HG02642 (cell line): Measurements from ENCODE around the gene PHACTR1.
"Not testable (repeated sequence)": the region's sequence is repeated elsewhere in the genome, so short reads cannot be mapped to it uniquely, and the experiment has no call there.

Experiments
- ATAC-seq: cut with Tn5 transposase; IDR thresholded peaks from one replicate; pipeline ENCODE4 v1.9.1; 2021; ENCODE audit warnings: mild to moderate bottlenecking; ENCODE audit not compliant: unreplicated experiment, poor library complexity

PHACTR1 gene

GRCh38 chr6:13125841-13126240, 409.3 kb downstream of the PHACTR1 start:
- ATAC-seq = no peak

GRCh38 chr6:13131935-13132661, 415.5 kb downstream of the PHACTR1 start:
- no peak for ATAC-seq

GRCh38 chr6:13133894-13134293, 417.3 kb downstream of the PHACTR1 start:
- ATAC-seq = not testable (repeated sequence)

GRCh38 chr6:13135152-13135551, 418.6 kb downstream of the PHACTR1 start:
- ATAC-seq = no peak

GRCh38 chr6:13139119-13139518, 422.6 kb downstream of the PHACTR1 start:
- no peak for ATAC-seq

- ATAC-seq = no peak
These were observed 424.4 kb downstream of the PHACTR1 start for GRCh38 chr6:13140980-13141379.

- ATAC-seq = no peak
These were observed 424.8 kb downstream of the PHACTR1 start for GRCh38 chr6:13141387-13141786.

- no peak for ATAC-seq
These were observed 426.0 kb downstream of the PHACTR1 start for GRCh38 chr6:13142611-13143010.

- no peak for ATAC-seq
These were observed 429.9 kb downstream of the PHACTR1 start for GRCh38 chr6:13146442-13146841.

- no peak for ATAC-seq
These were observed 430.8 kb downstream of the PHACTR1 start for GRCh38 chr6:13147376-13147775.

- ATAC-seq = no peak
These were observed 431.2 kb downstream of the PHACTR1 start for GRCh38 chr6:13147782-13148181.

GRCh38 chr6:13152764-13153163, 436.2 kb downstream of the PHACTR1 start:
- ATAC-seq = no peak

- no peak for ATAC-seq
These were observed 439.8 kb downstream of the PHACTR1 start for GRCh38 chr6:13156381-13156780.

- no peak for ATAC-seq
These were observed 440.7 kb downstream of the PHACTR1 start for GRCh38 chr6:13157293-13157692.

GRCh38 chr6:13159300-13159699, 442.7 kb downstream of the PHACTR1 start:
- no peak for ATAC-seq

GRCh38 chr6:13159822-13160221, 443.3 kb downstream of the PHACTR1 start:
- not testable (repeated sequence) for ATAC-seq

GRCh38 chr6:13163161-13163944, 446.8 kb downstream of the PHACTR1 start:
- no peak for ATAC-seq

GRCh38 chr6:13164291-13164690, 447.7 kb downstream of the PHACTR1 start:
- ATAC-seq = no peak

- no peak for ATAC-seq
These were observed 449.1 kb downstream of the PHACTR1 start for GRCh38 chr6:13165502-13166172.

GRCh38 chr6:13166269-13166668, 449.7 kb downstream of the PHACTR1 start:
- no peak for ATAC-seq

GRCh38 chr6:13166916-13167315, 450.3 kb downstream of the PHACTR1 start:
- no peak for ATAC-seq
